GM18526 (cell line): ENCODE data around the gene PDPK1.
A peak's percentile ranks its signal among the peaks of the same experiment; 100 is the strongest.

Source experiments
- POLR2A ChIP-seq: IDR thresholded peaks from 3 replicates; pipeline ENCODE4 v1.6.1; 2011; ENCODE audit not compliant: insufficient read length; ENCODE audit errors: extremely low read depth

The PDPK1 gene

DNA sequence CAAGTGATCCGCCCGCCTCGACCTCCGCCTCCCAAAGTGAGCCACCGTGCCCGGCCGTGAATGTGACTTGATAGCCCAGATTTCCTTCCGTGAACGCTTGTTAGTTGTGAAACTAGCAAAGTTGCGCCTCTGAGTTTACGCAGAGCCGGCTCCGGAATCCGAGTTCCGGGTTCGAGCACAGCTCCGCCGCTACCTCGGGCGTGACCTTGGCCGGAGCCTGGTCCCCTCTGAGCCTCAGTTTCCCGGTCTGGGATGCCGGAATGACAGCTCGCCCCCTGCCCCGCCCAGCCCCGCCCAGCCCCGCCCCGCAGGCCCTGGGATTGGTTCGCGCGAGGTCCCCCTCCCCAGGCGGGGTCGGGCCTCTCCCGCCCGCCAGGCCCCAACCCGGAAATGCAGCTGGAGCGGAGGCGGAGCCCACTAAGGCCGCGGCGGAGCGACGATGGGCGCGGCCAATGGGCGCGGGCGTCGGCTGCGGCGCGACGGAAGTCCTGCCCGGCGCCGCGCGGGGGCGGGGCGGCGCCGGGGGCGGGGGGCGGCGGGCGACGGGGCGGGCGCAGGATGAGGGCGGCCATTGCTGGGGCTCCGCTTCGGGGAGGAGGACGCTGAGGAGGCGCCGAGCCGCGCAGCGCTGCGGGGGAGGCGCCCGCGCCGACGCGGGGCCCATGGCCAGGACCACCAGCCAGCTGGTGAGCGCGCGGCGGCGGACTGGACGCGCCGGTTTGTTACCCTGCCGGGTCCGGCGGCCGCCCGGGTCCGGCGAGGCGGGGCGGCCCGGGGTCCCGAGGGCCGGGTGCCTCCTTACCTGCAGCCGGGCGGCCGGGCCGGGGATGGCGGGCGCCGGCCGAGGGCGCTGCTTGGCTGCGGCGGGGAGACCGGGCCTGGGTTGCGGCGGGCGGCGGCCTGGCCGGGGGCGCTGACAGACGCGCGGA, at the start of gene PDPK1:
Gene PDPK1, plus strand, starts transcription at position 571 of the 929 bp plus-strand sequence. Its CDS starts 92 bp downstream, at position 663.
- TF ChIP-seq POLR2A: peak; percentile 54

- TF ChIP-seq POLR2A: no peak
Observed at GRCh38 chr16:2489581-2489980, 48.2 kb upstream of the PDPK1 start.

DNA sequence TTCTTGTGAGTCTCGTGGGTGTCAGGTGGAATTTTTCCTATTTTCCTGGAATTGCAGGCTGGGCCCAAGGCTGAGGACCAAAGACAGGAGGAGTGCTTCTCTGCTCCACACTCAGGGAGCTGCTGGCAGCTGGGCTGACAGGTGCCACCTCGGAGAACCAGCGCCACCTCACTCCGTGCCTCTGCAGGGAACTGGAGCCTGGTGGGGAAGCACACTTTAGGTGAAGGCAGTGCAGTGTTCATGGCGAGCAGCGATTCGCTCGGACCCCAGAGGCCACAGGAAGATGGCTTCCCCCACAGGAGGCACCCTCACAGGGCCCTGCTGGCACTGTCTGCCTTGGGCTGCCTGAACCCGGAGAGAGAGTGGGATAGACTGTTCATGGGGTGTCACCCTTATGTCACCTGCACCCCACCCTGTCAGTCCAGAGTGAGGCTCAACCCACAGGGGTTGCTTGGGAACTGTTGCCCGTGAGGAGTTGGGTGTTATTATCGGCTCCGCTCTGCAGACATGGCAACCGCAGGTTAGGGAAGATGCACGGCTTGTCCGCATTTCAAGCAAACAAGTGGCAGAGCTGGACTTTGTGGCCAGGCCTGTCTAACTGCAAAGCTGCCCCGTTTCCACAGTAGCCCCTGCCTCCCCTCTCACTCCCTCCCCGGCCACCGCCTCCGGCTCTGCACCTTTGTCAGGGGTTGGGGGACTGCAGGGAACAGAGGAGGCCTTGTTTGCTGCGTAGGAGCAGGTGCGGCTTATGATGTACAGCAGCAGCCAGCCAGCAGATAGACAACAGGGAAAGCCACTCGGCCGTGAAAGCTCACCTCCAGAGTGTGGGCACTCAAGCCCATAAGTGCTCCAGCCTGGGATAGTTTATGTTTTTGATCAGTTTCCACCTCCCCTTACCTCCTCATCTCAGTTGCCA, 47.4 kb upstream of the PDPK1 start:
- no peak for TF ChIP-seq POLR2A

DNA sequence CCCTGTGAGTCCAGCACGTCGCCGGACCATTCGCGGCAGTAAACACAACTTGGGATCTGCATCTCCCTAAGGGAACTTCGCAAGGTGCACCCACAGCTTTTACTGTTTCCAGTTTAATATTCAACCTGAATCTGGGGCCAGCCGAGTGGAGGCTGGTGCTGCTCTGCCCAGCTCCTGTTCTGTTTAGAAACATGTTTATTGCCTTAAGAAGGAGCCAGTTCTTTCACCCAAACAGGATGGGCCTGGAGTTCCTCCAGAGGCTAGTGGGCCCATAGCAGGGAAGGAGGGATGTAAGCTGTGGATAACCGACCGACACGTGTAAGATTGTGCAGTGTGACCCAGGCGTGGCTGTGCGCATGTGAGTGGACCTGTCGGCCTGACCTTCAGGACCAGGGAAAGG, 45.5 kb upstream of the PDPK1 start:
- no peak for TF ChIP-seq POLR2A

GRCh38 chr16:2493605-2494004, 44.2 kb upstream of the PDPK1 start:
- TF ChIP-seq POLR2A: no peak

DNA sequence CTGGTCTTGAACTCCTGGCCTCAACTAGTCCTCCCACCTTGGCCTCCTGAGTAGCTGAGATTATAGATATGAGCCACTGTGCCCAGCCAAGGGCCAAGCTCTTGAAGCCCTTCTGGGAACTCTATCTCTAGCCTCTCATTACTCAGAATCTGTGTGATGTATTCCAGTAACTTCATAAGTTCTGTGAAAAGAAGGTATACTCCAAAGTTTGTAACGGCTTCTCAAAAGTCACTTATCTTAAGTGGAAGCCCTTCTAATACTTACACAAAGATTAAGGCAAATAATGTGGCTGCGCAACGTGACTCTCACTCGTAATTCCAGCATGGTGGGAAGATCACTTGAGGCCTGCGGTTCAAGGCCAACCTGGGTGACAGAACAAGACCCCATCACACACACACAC, 43.2 kb upstream of the PDPK1 start:
- no peak for TF ChIP-seq POLR2A

- no peak for TF ChIP-seq POLR2A
Observed at GRCh38 chr16:2495041-2495440, 42.8 kb upstream of the PDPK1 start.

GRCh38 chr16:2496223-2497115, 41.4 kb upstream of the PDPK1 start:
- TF ChIP-seq POLR2A: no peak

DNA sequence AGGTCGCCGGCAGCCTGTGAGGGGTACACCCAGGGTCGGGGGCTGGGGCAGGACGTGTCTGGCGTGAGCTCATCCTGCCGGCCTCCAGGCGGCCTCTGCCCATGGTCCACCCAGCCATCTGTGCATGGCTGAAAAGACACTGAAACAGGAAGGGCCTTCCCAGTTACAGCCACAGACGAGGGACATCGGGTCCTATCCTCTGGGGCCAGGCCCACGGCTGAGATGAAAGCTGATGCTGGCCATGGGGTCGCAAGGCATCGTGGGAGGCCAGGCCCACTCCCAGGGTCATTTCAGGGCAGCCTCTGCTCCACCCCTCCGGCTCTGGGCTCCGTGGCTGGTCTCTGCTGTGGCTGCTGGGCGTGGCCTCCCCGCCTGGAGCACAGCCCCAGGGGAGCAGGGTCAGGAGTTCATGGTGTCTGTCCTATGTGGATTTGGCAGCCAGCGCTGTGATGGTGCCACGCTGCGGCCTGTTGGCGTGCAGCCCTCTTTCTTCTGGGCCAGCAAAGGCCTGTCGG, 40.6 kb upstream of the PDPK1 start:
- no peak for TF ChIP-seq POLR2A

GRCh38 chr16:2497695-2498484, 39.9 kb upstream of the PDPK1 start:
- TF ChIP-seq POLR2A: no peak

- no peak for TF ChIP-seq POLR2A
Observed at GRCh38 chr16:2498531-2499253, 39.1 kb upstream of the PDPK1 start.

GRCh38 chr16:2499454-2499853, 38.4 kb upstream of the PDPK1 start:
- no peak for TF ChIP-seq POLR2A

GRCh38 chr16:2499890-2500429, 37.9 kb upstream of the PDPK1 start:
- no peak for TF ChIP-seq POLR2A
